Stimulated activated CD8-positive, alpha-beta memory T cell treated with anti-CD3 and anti-CD28 coated beads, Interleukin-15, amount 100 ng/mL, for 1 hour (primary cell): Measurements from ENCODE around the gene FAAP20.

ENCODE experiments used
- DNase-seq: peaks from one replicate; pipeline ENCODE4 v3.0.0-alpha.2; 2020; ENCODE audit warnings: low read depth

FAAP20 gene

GRCh38 chr1:2210786-2211185, 16.2 kb upstream of the FAAP20 start:
- DNase-seq, result no peak

- DNase-seq, result no peak
Measured at GRCh38 chr1:2210084-2210653, 15.6 kb upstream of the FAAP20 start.

- no peak for DNase-seq
Measured at GRCh38 chr1:2209400-2210083, 15.0 kb upstream of the FAAP20 start.

GRCh38 chr1:2208309-2209239, 14.0 kb upstream of the FAAP20 start:
- DNase-seq, result no peak

GRCh38 chr1:2206813-2207487, 12.4 kb upstream of the FAAP20 start:
- no peak for DNase-seq

GRCh38 chr1:2205191-2205952, 10.8 kb upstream of the FAAP20 start:
- peak; percentile 90 for DNase-seq

- no peak for DNase-seq
Measured at GRCh38 chr1:2204415-2205190, 10.0 kb upstream of the FAAP20 start.

GRCh38 chr1:2203671-2204414, 9.3 kb upstream of the FAAP20 start:
- no peak for DNase-seq

- no peak for DNase-seq
Measured at GRCh38 chr1:2202843-2203601, 8.4 kb upstream of the FAAP20 start.

- DNase-seq, result no peak
Measured at GRCh38 chr1:2202008-2202575, 7.5 kb upstream of the FAAP20 start.

GRCh38 chr1:2201062-2201461, 6.5 kb upstream of the FAAP20 start:
- no peak for DNase-seq

GRCh38 chr1:2200308-2200943, 5.9 kb upstream of the FAAP20 start:
- DNase-seq, result no peak

GRCh38 chr1:2199042-2199810, 4.7 kb upstream of the FAAP20 start:
- DNase-seq, result peak; percentile 51

- no peak for DNase-seq
Measured at GRCh38 chr1:2198571-2198970, 4.0 kb upstream of the FAAP20 start.

- DNase-seq, result no peak
Measured at GRCh38 chr1:2197707-2198165, 3.2 kb upstream of the FAAP20 start.

GRCh38 chr1:2196901-2197638, 2.5 kb upstream of the FAAP20 start:
- no peak for DNase-seq

GRCh38 chr1:2195785-2196184, 1.2 kb upstream of the FAAP20 start:
- no peak for DNase-seq
